Activated CD4-positive, alpha-beta T cell treated with anti-CD3 and anti-CD28 coated beads, Interleukin-2, amount 50 U/mL, for 48 hours (primary cell): ENCODE results near the gene MAGEE2.
"Not testable (repeated sequence)": the region's sequence is repeated elsewhere in the genome, so short reads cannot be mapped to it uniquely, and the experiment has no call there.

Source experiments
- DNase-seq, 2 experiments: peaks; one replicate each; pipeline ENCODE4 v3.0.0-alpha.2; 2020

The MAGEE2 gene, protein sequence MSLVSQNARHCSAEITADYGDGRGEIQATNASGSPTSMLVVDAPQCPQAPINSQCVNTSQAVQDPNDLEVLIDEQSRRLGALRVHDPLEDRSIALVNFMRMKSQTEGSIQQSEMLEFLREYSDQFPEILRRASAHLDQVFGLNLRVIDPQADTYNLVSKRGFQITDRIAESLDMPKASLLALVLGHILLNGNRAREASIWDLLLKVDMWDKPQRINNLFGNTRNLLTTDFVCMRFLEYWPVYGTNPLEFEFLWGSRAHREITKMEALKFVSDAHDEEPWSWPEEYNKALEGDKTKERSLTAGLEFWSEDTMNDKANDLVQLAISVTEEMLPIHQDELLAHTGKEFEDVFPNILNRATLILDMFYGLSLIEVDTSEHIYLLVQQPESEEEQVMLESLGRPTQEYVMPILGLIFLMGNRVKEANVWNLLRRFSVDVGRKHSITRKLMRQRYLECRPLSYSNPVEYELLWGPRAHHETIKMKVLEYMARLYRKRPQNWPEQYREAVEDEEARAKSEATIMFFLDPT

DNA sequence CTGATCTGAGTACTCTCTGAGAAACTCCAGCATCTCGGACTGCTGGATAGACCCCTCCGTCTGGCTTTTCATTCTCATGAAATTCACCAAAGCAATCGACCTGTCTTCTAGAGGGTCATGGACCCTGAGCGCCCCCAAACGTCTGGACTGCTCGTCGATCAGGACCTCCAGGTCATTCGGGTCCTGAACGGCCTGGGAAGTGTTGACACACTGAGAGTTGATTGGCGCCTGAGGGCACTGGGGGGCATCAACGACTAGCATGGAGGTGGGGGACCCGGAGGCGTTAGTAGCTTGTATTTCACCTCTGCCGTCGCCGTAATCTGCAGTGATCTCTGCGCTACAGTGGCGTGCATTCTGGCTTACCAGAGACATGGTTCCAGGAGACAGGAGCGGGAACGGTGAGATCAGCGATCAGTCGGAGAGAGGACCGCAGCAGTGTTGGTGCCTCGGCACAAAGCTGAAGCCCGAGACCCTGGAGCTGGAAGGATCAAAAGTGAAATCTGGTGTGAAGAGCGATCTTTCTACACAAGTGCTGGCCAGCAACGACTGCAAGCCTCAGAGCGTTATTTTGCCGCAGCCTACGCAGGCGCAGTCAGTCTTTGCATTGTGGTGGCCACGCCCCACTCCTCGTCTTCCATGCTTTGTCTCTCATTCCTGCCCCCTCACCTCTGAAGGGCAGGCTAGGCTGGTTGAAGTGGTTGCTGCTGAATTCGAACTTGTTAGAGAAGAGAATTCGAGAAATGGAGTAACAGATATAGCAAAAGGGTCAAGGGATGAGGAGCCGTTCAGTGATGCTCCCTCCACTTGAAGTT is at the start of gene MAGEE2:
MAGEE2 (minus strand) TSS at position 575 of the 812 bp plus-strand sequence; CDS start at position 372, 203 bp downstream.
- peak; percentile 18 to 35 for DNase-seq

- DNase-seq = no peak
Measured at GRCh38 chrX:75786290-75786689, 1.2 kb upstream of the MAGEE2 start.

- DNase-seq = no peak
Measured at GRCh38 chrX:75781611-75782010, 3.4 kb downstream of the MAGEE2 start.

DNA sequence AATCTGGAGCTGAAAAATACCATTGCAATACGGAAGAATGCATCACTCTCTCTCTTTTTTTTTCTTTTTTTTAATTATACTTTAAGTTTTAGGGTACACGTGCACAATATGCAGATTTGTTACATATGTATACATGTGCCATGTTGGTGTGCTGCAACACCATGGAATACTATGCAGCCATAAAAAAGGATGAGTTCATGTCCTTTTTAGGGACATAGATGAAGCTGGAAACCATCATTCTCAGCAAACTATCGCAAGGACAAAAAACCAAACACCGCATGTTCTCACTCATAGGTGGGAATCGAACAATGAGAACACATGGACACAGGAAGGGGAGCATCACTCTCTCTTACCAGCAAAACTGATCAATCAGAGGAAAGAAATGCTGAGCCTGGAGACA is 17.0 kb downstream of the MAGEE2 start:
- DNase-seq = not testable (repeated sequence)

GRCh38 chrX:75748431-75748830 is 36.6 kb downstream of the MAGEE2 start:
- no peak for DNase-seq

DNA sequence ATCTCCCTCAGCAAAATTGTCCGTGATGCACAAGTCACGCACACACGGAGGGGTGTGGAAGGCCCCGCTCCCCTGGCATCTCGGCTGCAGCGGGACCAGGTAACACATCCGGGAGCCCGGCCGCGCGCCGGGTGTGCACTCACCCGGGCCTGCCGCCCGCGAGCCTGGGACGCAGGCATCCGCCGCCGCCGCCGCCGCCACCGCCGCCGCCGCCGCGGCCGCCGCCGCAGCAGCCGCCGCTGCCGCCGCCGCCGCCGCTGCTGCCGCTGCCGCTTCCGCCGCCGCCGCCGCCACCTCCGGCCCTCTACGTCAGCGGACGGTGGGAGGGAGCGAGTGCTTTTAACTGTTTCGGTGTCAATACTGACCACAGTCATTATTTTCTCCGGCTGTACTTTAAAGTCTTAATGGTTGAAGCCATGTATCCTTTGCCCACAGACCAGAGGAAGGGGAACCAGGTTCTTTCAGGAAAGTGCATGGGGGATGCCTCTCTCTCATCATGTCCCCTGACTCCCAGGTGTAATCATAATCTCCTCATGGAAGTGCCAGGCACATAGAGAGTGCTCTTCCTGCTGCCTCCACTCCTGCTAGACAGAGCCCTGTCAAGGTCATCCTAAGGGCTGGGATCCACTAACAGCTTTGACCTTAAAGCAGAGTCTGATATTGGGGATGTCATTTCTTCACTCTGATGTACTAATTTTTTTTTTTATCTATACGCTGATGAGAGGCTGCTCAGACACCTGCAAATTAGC is 38.0 kb downstream of the MAGEE2 start:
- DNase-seq = peak; percentile 19 to 44
